Hepatocyte (in vitro differentiated cells): ENCODE measurements around the gene HOXB7.

Experiments
- EZH2 ChIP-seq: fragments of 200-600 bp; sonication (generic); IDR thresholded peaks from 2 replicates; pipeline ENCODE4 v1.6.1; 2016; ENCODE audit warnings: antibody characterized with exemption, mild to moderate bottlenecking, borderline replicate concordance
- EZH2phosphoT487 ChIP-seq: fragments of 200-600 bp; sonication (generic); IDR thresholded peaks from one replicate; pipeline ENCODE4 v1.6.1; 2018; ENCODE audit warnings: antibody characterized with exemption, mild to moderate bottlenecking, low read depth, moderate library complexity; ENCODE audit not compliant: unreplicated experiment, severe bottlenecking
- TF ChIP-seq, protein P1 (sequence below): fragments of 200-600 bp; sonication (generic); IDR thresholded peaks from 2 replicates; pipeline ENCODE4 v1.5.1; 2016; ENCODE audit warnings: antibody characterized with exemption, mild to moderate bottlenecking; ENCODE audit not compliant: poor library complexity

DNA sequence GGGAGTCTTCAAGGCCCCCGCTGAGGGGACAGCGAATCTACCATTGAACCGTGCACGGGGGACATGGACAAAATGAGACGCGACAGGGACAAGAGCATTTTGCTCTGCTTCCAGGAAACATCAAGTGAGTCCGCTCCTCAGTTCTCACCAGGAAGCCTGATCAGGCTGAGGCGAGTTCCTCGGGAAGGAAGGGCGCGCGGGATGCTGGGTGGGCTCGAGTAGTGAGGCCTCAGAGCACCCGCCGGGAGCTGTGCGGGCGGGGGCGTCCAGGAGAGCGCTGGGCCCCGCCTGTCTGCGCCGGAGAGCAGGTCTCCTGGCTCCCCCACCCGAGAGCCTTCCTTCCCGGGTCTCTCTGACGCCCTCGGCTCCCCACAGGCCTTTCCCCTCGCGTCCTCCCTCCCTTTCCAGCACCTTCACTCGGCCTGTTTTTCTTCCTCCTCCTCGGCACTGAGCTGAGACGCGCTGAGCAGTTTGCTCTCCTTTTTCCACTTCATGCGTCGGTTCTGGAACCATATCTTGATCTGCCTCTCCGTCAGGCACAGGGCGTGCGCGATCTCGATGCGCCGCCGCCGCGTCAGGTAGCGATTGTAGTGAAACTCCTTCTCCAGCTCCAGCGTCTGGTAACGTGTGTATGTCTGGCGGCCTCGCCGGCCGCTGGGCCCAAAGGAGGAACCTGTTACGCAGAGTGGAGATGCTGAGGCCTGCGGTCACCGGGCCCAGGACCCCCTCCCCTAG is 14.7 kb downstream of the HOXB7 start:
- TF ChIP-seq, protein P1, sequence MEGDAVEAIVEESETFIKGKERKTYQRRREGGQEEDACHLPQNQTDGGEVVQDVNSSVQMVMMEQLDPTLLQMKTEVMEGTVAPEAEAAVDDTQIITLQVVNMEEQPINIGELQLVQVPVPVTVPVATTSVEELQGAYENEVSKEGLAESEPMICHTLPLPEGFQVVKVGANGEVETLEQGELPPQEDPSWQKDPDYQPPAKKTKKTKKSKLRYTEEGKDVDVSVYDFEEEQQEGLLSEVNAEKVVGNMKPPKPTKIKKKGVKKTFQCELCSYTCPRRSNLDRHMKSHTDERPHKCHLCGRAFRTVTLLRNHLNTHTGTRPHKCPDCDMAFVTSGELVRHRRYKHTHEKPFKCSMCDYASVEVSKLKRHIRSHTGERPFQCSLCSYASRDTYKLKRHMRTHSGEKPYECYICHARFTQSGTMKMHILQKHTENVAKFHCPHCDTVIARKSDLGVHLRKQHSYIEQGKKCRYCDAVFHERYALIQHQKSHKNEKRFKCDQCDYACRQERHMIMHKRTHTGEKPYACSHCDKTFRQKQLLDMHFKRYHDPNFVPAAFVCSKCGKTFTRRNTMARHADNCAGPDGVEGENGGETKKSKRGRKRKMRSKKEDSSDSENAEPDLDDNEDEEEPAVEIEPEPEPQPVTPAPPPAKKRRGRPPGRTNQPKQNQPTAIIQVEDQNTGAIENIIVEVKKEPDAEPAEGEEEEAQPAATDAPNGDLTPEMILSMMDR: no peak
- TF ChIP-seq EZH2 (peak; percentile 47), EZH2phosphoT487 (peak; percentile 29)
